ENCODE measurements around the gene KRT6A.

The KRT6A gene

DNA sequence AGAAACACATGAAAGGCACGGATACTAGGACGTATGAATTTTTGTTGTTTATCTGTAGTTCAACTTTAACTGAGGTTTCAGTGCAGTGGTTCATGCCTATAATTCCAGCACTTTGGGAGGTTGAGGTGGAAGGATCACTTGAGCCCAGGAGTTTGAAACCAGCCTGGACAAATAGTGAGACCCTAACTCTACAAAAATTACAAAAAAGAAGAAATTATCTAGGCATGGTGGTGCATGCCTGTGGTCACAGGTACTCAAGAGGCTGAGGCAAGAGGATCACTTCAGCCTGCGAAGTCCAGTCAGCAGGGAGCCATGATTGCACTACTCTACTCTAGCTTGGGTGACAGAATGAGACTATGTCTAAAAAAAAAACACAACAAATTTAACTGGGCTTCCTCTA is 49.1 kb downstream of the KRT6A start:
- H3K4me3 ChIP-seq (ENCODE audit: low read length), result no peak overlapping the region
- H3K36me3 ChIP-seq (ENCODE audit: control insufficient read depth, insufficient read depth, low read length), result no peaks in the 10 kb centered on the region
- no peak overlapping the region for H3K9ac ChIP-seq (ENCODE audit: low read length)
- H3K4me1 ChIP-seq (ENCODE audit: control insufficient read depth, insufficient read depth, low read length), result no peaks in the 10 kb centered on the region
- H3K27me3 ChIP-seq (ENCODE audit: control insufficient read depth, insufficient read depth, low read length), result no peaks in the 10 kb centered on the region
- H3K27ac ChIP-seq (ENCODE audit: low read depth, low read length), result no peak overlapping the region

DNA sequence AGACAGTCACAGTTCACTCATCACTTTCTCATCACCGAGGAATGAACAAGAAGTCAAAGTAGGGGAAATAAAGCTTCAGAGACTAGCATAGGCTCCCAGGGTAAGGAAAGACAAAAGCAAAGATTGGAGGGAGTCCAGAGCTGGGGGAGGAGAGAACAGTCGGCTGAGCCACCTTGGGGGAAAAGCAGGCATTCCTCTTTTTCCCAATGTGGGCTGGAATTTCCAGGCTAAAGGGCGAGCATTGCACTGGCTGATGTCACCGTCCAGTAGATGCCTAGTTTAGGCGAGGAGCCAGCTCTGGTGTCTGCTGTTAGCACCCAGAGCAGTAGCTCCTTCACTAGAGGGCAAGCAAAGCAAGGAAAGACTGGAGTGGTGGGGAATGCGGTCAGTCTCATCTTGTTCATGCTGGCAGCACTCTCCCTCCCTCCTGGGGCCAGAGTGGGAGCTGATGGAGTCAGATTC is 50.4 kb downstream of the KRT6A start:
- Histone ChIP-seq H3K9ac (ENCODE audit: low read length) (no peak overlapping the region), H3K27me3 (ENCODE audit: control insufficient read depth, insufficient read depth, low read length) (no peaks in the 10 kb centered on the region), H3K36me3 (ENCODE audit: control insufficient read depth, insufficient read depth, low read length) (no peaks in the 10 kb centered on the region), H3K27ac (ENCODE audit: low read depth, low read length) (no peak overlapping the region), H3K4me3 (ENCODE audit: low read length) (no peak overlapping the region), H3K4me1 (ENCODE audit: control insufficient read depth, insufficient read depth, low read length) (no peaks in the 10 kb centered on the region)

DNA sequence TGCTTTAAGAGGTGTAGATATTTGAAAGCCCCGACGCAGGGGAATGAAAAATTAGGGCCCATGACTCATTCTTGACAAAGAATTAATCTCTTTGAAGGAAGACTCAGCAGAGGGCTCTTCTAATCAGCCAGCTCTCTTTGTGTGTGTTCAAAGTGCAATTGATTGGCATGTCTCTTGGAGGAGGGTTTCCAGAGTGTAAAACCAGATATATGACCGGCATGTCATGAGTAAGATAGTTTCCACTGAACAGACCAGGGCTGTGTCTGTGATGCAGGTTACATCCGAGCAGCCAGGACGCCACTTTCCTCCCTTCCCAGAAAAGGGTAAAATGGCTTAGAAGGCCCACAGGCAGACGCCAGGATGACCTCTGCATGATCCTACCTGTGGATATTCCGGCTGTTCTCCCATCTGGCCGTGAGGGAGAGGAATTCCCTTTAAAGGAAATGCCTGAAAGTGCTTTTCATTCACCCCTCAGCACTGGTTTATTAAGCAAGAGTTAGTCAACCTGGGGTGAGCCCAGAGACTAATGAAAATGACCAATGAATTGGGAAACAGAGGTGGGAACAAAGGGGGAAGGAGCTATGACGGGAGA is 51.6 kb downstream of the KRT6A start:
- no peak overlapping the region for H3K27ac ChIP-seq (ENCODE audit: low read depth, low read length)
- no peaks in the 10 kb centered on the region for H3K36me3 ChIP-seq (ENCODE audit: control insufficient read depth, insufficient read depth, low read length)
- H3K9ac ChIP-seq (ENCODE audit: low read length), result no peak overlapping the region
- peaks cover under 1% of the 10 kb centered on the region for H3K4me1 ChIP-seq (ENCODE audit: control insufficient read depth, insufficient read depth, low read length)
- H3K27me3 ChIP-seq (ENCODE audit: control insufficient read depth, insufficient read depth, low read length), result no peaks in the 10 kb centered on the region
- no peak overlapping the region for H3K4me3 ChIP-seq (ENCODE audit: low read length)

DNA sequence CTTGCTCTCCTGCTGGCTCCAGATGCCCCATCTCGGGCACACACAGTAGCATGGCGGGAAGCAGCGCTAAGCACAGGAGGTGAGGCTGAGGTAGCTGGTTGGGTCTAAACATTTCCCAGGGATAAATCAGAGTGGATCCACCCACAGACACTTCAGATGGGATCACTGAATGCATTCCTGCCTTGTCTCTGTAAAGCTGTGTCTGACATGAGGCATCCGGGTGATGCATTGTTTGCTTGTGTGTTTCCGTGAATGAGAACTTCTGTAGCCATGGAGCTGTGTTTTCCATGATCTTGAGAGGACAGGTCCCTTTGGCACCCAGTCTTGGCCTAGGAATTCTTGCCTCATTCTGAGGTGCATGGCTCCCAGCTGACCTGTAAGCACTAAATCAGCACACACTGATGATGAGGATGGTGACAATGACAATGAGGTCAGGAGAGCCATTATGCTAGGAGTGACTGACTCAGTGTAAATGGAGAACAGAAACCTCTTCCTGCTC is 52.2 kb downstream of the KRT6A start:
- H3K4me1 ChIP-seq (ENCODE audit: control insufficient read depth, insufficient read depth, low read length), result peaks cover 6% of the 10 kb centered on the region

DNA sequence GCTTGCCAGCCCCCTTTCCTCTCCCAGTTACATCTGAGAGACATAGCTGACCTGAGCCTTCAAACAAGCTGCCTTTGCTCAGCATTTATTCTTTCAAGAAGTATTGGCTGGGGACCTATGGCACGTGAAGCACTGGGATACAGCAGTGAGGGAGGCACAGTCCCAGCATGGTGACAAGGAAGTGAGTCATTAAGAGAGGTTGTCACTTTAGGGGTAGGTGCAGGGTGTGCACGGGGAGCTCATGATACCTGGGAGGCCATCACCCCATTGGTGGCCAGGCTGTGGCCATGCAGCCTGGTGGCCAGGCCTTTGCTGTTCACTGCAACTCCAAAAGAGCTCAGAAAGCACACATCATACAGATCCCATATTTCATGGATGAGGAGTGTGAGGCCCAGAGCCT is 53.2 kb downstream of the KRT6A start:
- no peak overlapping the region for H3K9ac ChIP-seq (ENCODE audit: low read length)
- H3K27me3 ChIP-seq (ENCODE audit: control insufficient read depth, insufficient read depth, low read length), result no peaks in the 10 kb centered on the region
- no peak overlapping the region for H3K27ac ChIP-seq (ENCODE audit: low read depth, low read length)
- H3K36me3 ChIP-seq (ENCODE audit: control insufficient read depth, insufficient read depth, low read length), result no peaks in the 10 kb centered on the region
- peaks cover 6% of the 10 kb centered on the region for H3K4me1 ChIP-seq (ENCODE audit: control insufficient read depth, insufficient read depth, low read length)
- no peak overlapping the region for H3K4me3 ChIP-seq (ENCODE audit: low read length)

More for the DNA sequence above, 52.2 kb downstream of the KRT6A start:
- Histone ChIP-seq H3K27me3 (ENCODE audit: control insufficient read depth, insufficient read depth, low read length) (no peaks in the 10 kb centered on the region), H3K36me3 (ENCODE audit: control insufficient read depth, insufficient read depth, low read length) (no peaks in the 10 kb centered on the region), H3K9ac (ENCODE audit: low read length) (no peak overlapping the region), H3K27ac (ENCODE audit: low read depth, low read length) (no peak overlapping the region), H3K4me3 (ENCODE audit: low read length) (no peak overlapping the region)

DNA sequence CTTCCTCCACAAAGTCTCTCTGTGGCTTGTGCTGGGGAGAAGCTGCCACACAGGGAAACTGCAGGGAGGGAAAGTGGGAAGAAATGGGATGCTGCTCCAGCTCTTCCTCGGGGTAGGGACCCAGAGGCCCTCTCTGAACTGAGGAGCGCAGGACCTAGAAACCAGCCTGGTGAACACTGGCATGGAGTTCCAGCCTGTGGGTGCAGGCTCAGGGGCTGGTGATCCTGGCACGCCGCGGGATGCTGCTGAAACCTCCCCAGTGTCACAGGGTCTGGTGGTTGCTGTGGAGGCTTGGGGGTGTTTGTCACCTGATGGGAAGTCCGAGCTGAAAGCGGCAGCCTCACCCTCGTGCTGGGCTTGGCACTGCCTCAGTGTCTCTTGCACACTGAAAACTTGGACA is 53.6 kb downstream of the KRT6A start:
- Histone ChIP-seq H3K9ac (ENCODE audit: low read length) (no peak overlapping the region), H3K27ac (ENCODE audit: low read depth, low read length) (no peak overlapping the region), H3K4me3 (ENCODE audit: low read length) (no peak overlapping the region), H3K36me3 (ENCODE audit: control insufficient read depth, insufficient read depth, low read length) (no peaks in the 10 kb centered on the region), H3K27me3 (ENCODE audit: control insufficient read depth, insufficient read depth, low read length) (no peaks in the 10 kb centered on the region), H3K4me1 (ENCODE audit: control insufficient read depth, insufficient read depth, low read length) (peaks cover 6% of the 10 kb centered on the region)

DNA sequence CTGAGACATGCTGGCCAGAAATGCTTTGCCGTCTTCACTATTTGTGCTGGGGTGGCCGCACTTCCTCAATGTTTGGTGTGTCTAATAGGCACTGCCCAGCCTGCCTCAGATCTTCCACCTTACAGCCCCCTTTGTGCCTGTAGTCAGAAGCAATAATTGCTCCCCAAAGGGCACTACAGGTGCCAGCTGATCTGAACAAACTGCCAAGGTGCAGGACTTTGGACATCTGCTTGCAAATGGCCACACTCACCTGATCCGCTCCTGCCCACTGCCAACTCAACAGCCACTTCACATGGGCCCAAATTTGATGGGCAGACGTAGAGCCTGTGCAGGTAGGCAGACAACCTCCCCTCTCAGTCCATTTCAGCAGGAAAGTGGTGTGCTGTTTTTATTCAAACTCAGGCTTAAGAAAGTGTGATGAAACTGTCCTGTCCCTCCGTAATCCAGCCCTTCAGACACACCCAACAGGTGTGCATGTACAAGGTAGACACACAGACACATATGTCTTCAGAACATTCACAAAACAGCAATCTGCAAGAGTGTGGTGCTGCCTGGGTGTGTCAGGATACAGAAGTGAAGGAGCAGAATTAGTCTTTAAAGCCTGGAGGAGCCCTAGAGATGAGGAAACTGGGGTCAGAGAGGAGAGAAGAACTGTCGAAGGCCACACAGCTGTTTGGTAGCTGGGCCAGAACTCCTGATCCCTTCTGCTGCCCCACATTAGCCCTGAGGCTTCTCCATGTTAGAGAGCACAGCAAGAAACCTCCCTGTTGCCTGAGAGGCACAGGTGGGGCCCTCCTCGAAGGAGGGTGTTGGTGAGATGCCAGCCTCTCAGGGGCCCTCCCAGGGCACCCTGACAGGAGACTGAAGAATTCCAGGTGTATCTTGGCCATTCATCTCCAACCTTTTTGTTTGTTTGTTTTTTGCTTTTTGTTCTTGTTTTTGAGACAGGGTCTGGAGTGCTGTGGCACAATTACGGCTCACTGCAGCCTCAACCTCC is 54.5 kb downstream of the KRT6A start:
- peaks cover 6% of the 10 kb centered on the region for H3K4me1 ChIP-seq (ENCODE audit: control insufficient read depth, insufficient read depth, low read length)
- no peak overlapping the region for H3K27ac ChIP-seq (ENCODE audit: low read depth, low read length)
- no peak overlapping the region for H3K9ac ChIP-seq (ENCODE audit: low read length)
- no peaks in the 10 kb centered on the region for H3K27me3 ChIP-seq (ENCODE audit: control insufficient read depth, insufficient read depth, low read length)
- H3K4me3 ChIP-seq (ENCODE audit: low read length), result no peak overlapping the region
- no peaks in the 10 kb centered on the region for H3K36me3 ChIP-seq (ENCODE audit: control insufficient read depth, insufficient read depth, low read length)

DNA sequence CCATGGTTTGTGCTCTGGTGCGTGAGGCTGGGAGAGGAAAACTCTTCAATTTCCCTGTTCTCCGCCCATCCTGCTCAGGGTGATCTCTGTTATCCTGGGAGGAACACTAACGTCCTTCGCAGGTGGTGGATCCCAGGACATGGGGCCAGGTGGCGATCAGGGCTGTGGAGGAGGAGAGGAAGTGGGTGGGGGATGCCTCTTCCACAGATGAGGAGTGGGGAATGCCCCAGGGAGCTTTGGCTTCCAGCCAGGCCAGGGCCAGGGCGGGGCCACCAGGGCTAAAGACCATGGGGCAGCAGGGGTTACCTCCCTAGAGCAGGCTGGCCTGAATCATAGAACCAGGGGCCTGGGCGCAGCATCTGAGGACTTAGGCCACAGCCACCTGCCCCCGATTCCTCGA is 55.5 kb downstream of the KRT6A start:
- Histone ChIP-seq H3K9ac (ENCODE audit: low read length) (no peak overlapping the region), H3K27ac (ENCODE audit: low read depth, low read length) (no peak overlapping the region), H3K36me3 (ENCODE audit: control insufficient read depth, insufficient read depth, low read length) (no peaks in the 10 kb centered on the region), H3K27me3 (ENCODE audit: control insufficient read depth, insufficient read depth, low read length) (no peaks in the 10 kb centered on the region), H3K4me3 (ENCODE audit: low read length) (no peak overlapping the region), H3K4me1 (ENCODE audit: control insufficient read depth, insufficient read depth, low read length) (peaks cover 6% of the 10 kb centered on the region)

All from rectal smooth muscle tissue (tissue), 1 donor.